Measurements from ENCODE around the gene NR1H2.
"Not testable (repeated sequence)": the region's sequence is repeated elsewhere in the genome, so short reads cannot be mapped to it uniquely, and the experiment has no call there.

Gene NR1H2

GRCh38 chr19:50378863-50379236 lies 2.6 kb downstream of the NR1H2 start:
- no peak for FAIRE-seq
- DNase-seq (ENCODE audit: insufficient read length, low spot score): no peak
- no peak for TF ChIP-seq POLR2A (IDR thresholded peaks at IDR 0.05; ENCODE audit: low read depth, low read length)

- FAIRE-seq (no peak), DNase-seq (ENCODE audit: insufficient read length, low spot score) (no peak)
Measured at GRCh38 chr19:50379602-50380001, 3.3 kb downstream of the NR1H2 start.

GRCh38 chr19:50380137-50380536 lies 3.9 kb downstream of the NR1H2 start:
- no peak for TF ChIP-seq POLR2A (IDR thresholded peaks at IDR 0.05; ENCODE audit: low read depth, low read length)
- FAIRE-seq (no peak), DNase-seq (ENCODE audit: insufficient read length, low spot score) (no peak)

More at GRCh38 chr19:50379602-50380001, 3.3 kb downstream of the NR1H2 start:
- no peak for TF ChIP-seq POLR2A (IDR thresholded peaks at IDR 0.05; ENCODE audit: low read depth, low read length)

- FAIRE-seq (no peak), DNase-seq (ENCODE audit: insufficient read length, low spot score) (no peak)
- TF ChIP-seq POLR2A (IDR thresholded peaks at IDR 0.05; ENCODE audit: low read depth, low read length): no peak
Measured at GRCh38 chr19:50380751-50381151, 4.5 kb downstream of the NR1H2 start.

GRCh38 chr19:50381881-50382729 lies 5.8 kb downstream of the NR1H2 start:
- TF ChIP-seq POLR2A (IDR thresholded peaks at IDR 0.05; ENCODE audit: low read depth, low read length): no peak
- FAIRE-seq: no peak
- DNase-seq (ENCODE audit: insufficient read length, low spot score): no peak

- no peak for TF ChIP-seq POLR2A (IDR thresholded peaks at IDR 0.05; ENCODE audit: low read depth, low read length)
- DNase-seq (ENCODE audit: insufficient read length, low spot score) (no peak), FAIRE-seq (no peak)
Measured at GRCh38 chr19:50383001-50383851, 7.0 kb downstream of the NR1H2 start.

GRCh38 chr19:50383852-50384684 lies 7.8 kb downstream of the NR1H2 start, which contains the start of gene POLD1:
Gene POLD1, plus strand, starts transcription at chr19:50384347. Its CDS starts 14,505 bp downstream, at chr19:50398852.
- FAIRE-seq: peak; percentile 78

GRCh38 chr19:50384685-50385535 lies 8.7 kb downstream of the NR1H2 start:
- FAIRE-seq: no peak
- DNase-seq (ENCODE audit: insufficient read length, low spot score): no peak
- TF ChIP-seq POLR2A (IDR thresholded peaks at IDR 0.05; ENCODE audit: low read depth, low read length): no peak

More at GRCh38 chr19:50383852-50384684, 7.8 kb downstream of the NR1H2 start, which contains the start of gene POLD1:
- DNase-seq (ENCODE audit: insufficient read length, low spot score): peak; percentile 96
- peak; percentile 71 for TF ChIP-seq POLR2A (IDR thresholded peaks at IDR 0.05; ENCODE audit: low read depth, low read length)

GRCh38 chr19:50387176-50387867 lies 11.1 kb downstream of the NR1H2 start:
- DNase-seq (ENCODE audit: insufficient read length, low spot score): no peak
- TF ChIP-seq POLR2A (IDR thresholded peaks at IDR 0.05; ENCODE audit: low read depth, low read length): no peak
- FAIRE-seq: no peak

GRCh38 chr19:50387868-50388245 lies 11.6 kb downstream of the NR1H2 start:
- no peak for FAIRE-seq

GRCh38 chr19:50390295-50390694 lies 14.0 kb downstream of the NR1H2 start:
- FAIRE-seq; DNase-seq (ENCODE audit: insufficient read length, low spot score): not testable (repeated sequence)

More at GRCh38 chr19:50387868-50388245, 11.6 kb downstream of the NR1H2 start:
- TF ChIP-seq POLR2A (IDR thresholded peaks at IDR 0.05; ENCODE audit: low read depth, low read length): no peak
- no peak for DNase-seq (ENCODE audit: insufficient read length, low spot score)

GRCh38 chr19:50390952-50391351 lies 14.7 kb downstream of the NR1H2 start:
- DNase-seq (ENCODE audit: insufficient read length, low spot score); FAIRE-seq: not testable (repeated sequence)

Data from H54 (cell line).